HG03469 (cell line): Measurements from ENCODE around the gene MTA1.

Experiments used
- ATAC-seq: cut with Tn5 transposase; IDR thresholded peaks from one replicate; pipeline ENCODE4 v1.9.1; 2021; ENCODE audit warnings: mild to moderate bottlenecking, moderate library complexity, moderate number of reproducible peaks; ENCODE audit not compliant: unreplicated experiment

MTA1 gene

GRCh38 chr14:105484069-105484996 is 64.7 kb downstream of the MTA1 start:
- no peak for ATAC-seq

- no peak for ATAC-seq
Measured at GRCh38 chr14:105484997-105485393, 65.4 kb downstream of the MTA1 start.

GRCh38 chr14:105485739-105486162 is 66.1 kb downstream of the MTA1 start:
- ATAC-seq: no peak

GRCh38 chr14:105486163-105486973 is 66.7 kb downstream of the MTA1 start, which contains the start of gene CRIP1:
Gene CRIP1 (plus strand): TSS chr14:105486886. CDS start chr14:105487260, 374 bp downstream.
- no peak for ATAC-seq

GRCh38 chr14:105486974-105487448 is 67.4 kb downstream of the MTA1 start:
- ATAC-seq: no peak

GRCh38 chr14:105487449-105487985 is 67.9 kb downstream of the MTA1 start:
- ATAC-seq: no peak

- ATAC-seq: no peak
Measured at GRCh38 chr14:105487986-105488777, 68.6 kb downstream of the MTA1 start.

GRCh38 chr14:105488781-105489541 is 69.3 kb downstream of the MTA1 start:
- no peak for ATAC-seq

GRCh38 chr14:105489542-105490266 is 70.1 kb downstream of the MTA1 start:
- ATAC-seq: no peak

- peak; percentile 0 for ATAC-seq
Measured at GRCh38 chr14:105490267-105490571, 70.6 kb downstream of the MTA1 start.

GRCh38 chr14:105490572-105491365 is 71.1 kb downstream of the MTA1 start, which contains the start of gene TEDC1:
Gene TEDC1 (plus strand): TSS chr14:105491246. CDS start chr14:105491376, 130 bp downstream.
- ATAC-seq: peak; percentile 47

- peak; percentile 0 for ATAC-seq
Measured at GRCh38 chr14:105491366-105491973, 71.8 kb downstream of the MTA1 start.

GRCh38 chr14:105492031-105492970 is 72.7 kb downstream of the MTA1 start:
- ATAC-seq: no peak

GRCh38 chr14:105492971-105493871 is 73.6 kb downstream of the MTA1 start:
- ATAC-seq: no peak

- no peak for ATAC-seq
Measured at GRCh38 chr14:105493921-105494605, 74.4 kb downstream of the MTA1 start.
